ENCODE results near the gene FADS1.

The FADS1 gene

GRCh38 chr11:61828379-61828628 is 11.5 kb upstream of the FADS1 start:
- Histone ChIP-seq H3K36me3 (no peaks in the 10 kb centered on the region), H3K27ac (peak overlapping the region; percentile 83 to 92), H3K9me3 (no peaks in the 10 kb centered on the region), H3K4me3 (peak overlapping the region; percentile 81 to 85), H3K27me3 (no peaks in the 10 kb centered on the region), H3K4me1 (peaks cover 0 to 61% (median 48%) of the 10 kb centered on the region in 4 donors)
- intact Hi-C loops (cut with DNase I; ENCODE audit: low total_unique reads) = no loop called here
- no peak for TF ChIP-seq CTCF (IDR thresholded peaks at IDR 0.05)
- no peak for DNase-seq

- Histone ChIP-seq H3K27me3 (no peaks in the 10 kb centered on the region), H3K9me3 (no peaks in the 10 kb centered on the region), H3K36me3 (no peaks in the 10 kb centered on the region), H3K4me1 (peaks cover 0 to 56% (median 42%) of the 10 kb centered on the region in 4 donors), H3K4me3 (peak within 1 kb of the TSS; percentile 81 to 85), H3K27ac (peak within 1 kb of the TSS; percentile 83 to 92)
- intact Hi-C loops (cut with DNase I; ENCODE audit: low total_unique reads) = no loop called here
- TF ChIP-seq CTCF (IDR thresholded peaks at IDR 0.05) = peak in 1 of 2 experiments; percentile 40
- DNase-seq = peak; percentile 94 to 98
Observed at GRCh38 chr11:61827571-61828378, 11.0 kb upstream of the FADS1 start, which contains the start of gene FADS2. Gene FADS2 (plus strand): TSS chr11:61828300. CDS start chr11:61828391, 91 bp downstream.

- intact Hi-C loops (cut with DNase I; ENCODE audit: low total_unique reads) = no loop called here
- TF ChIP-seq CTCF (IDR thresholded peaks at IDR 0.05) = no peak
- no peaks in the 10 kb centered on the region for H3K36me3 ChIP-seq
- peaks cover 0 to 49% (median 35%) of the 10 kb centered on the region in 4 donors for H3K4me1 ChIP-seq
- H3K4me3 ChIP-seq = peak overlapping the region; percentile 81 to 85
- no peaks in the 10 kb centered on the region for H3K27me3 ChIP-seq
- H3K9me3 ChIP-seq = no peaks in the 10 kb centered on the region
- H3K27ac ChIP-seq = peak overlapping the region; percentile 83 to 92
- peak in 1 of 2 donors; percentile 40 for DNase-seq
Observed at GRCh38 chr11:61826930-61827570, 10.2 kb upstream of the FADS1 start.

GRCh38 chr11:61820174-61820573 is 3.4 kb upstream of the FADS1 start:
- Histone ChIP-seq H3K36me3 (no peaks in the 10 kb centered on the region), H3K27ac (peak overlapping the region; percentile 5 to 43), H3K27me3 (no peaks in the 10 kb centered on the region), H3K9me3 (no peaks in the 10 kb centered on the region), H3K4me1 (peaks cover 0 to 17% (median 11%) of the 10 kb centered on the region in 4 donors), H3K4me3 (no peak overlapping the region)
- no peak for TF ChIP-seq CTCF (IDR thresholded peaks at IDR 0.05)
- intact Hi-C loops (cut with DNase I; ENCODE audit: low total_unique reads) = no loop called here
- no peak for DNase-seq

- H3K9me3 ChIP-seq = no peaks in the 10 kb centered on the region
- peak overlapping the region; percentile 70 to 77 for H3K4me3 ChIP-seq
- intact Hi-C loops (cut with DNase I; ENCODE audit: low total_unique reads) = no loop called here
- no peak for DNase-seq
- H3K4me1 ChIP-seq = peaks cover 0 to 17% (median 11%) of the 10 kb centered on the region in 4 donors
- no peaks in the 10 kb centered on the region for H3K27me3 ChIP-seq
- H3K36me3 ChIP-seq = peaks cover under 1 to 6% (median 5%) of the 10 kb centered on the region in 3 donors
- no peak for TF ChIP-seq CTCF (IDR thresholded peaks at IDR 0.05)
- peak overlapping the region; percentile 99 for H3K27ac ChIP-seq
Observed at GRCh38 chr11:61817471-61818202, 834 bp upstream of the FADS1 start.

Measured in tibial artery (tissue), 4 donors.